Thyroid gland (tissue), 4 donors: ENCODE data around the gene FPR2.

ENCODE experiments used
- CTCF ChIP-seq, 6 experiments: fragments of 200-600 bp in 3 of 6; fragments of 450-650 bp in 3 of 6; sonication (generic) in 3 of 6; IDR thresholded peaks; one replicate each; pipeline ENCODE4 v1.5.1; 2016 to 2019; ENCODE audit warnings: antibody characterized with exemption in 6 of 6, mild to moderate bottlenecking in 2 of 6, inconsistent platforms in 1 of 6, moderate library complexity in 1 of 6
- POLR2A ChIP-seq, 2 donors: fragments of 450-650 bp; IDR thresholded peaks; one replicate each; pipeline ENCODE4 v1.6.1; 2017; ENCODE audit warnings: antibody characterized with exemption in 2 of 2, mild to moderate bottlenecking in 2 of 2, moderate library complexity in 1 of 2

- TF ChIP-seq CTCF (IDR thresholded peaks at IDR 0.05) (no peak), POLR2A (IDR thresholded peaks at IDR 0.05) (no peak)
These were observed 5.5 kb downstream of the FPR2 start for GRCh38 chr19:51766461-51766860.
